ENCODE measurements around the gene PTF1A.

- TF ChIP-seq POLR2A (IDR thresholded peaks at IDR 0.05) (no peak), CTCF (IDR thresholded peaks at IDR 0.05 in 8 of 11, conservative IDR thresholded peaks at IDR 0.05 in 3 of 11) (no peak), POLR2AphosphoS5 (IDR thresholded peaks at IDR 0.05) (no peak)
These were observed 18.7 kb upstream of the PTF1A start for GRCh38 chr10:23173214-23174073.

Measured in spleen (tissue), 7 donors.